Endothelial cell of umbilical vein (primary cell): ENCODE results near the gene SREK1IP1. TPM values are rescaled to one million over a fixed set of nuclear protein-coding genes. Genes with fewer than 3 reads are reported as not detected.

Source experiments
- BruUV-seq: library from RNA; stranded (reverse); fragments of 400-500 nt; replicated peaks from 2 replicates; lab custom pipeline; 2021; lab: Mats Ljungman, UMichigan
- CTCF ChIA-PET: fragments of 300-600, 350-600 bp; sonication (Branson Sonifier 250); formaldehyde crosslinking; loops from one replicate; lab custom pipeline; 2021; ENCODE audit warnings: antibody characterized with exemption, inconsistent platforms; lab: Charles Lee
- POLR2A ChIA-PET: fragments of 300-600, 350-600 bp; sonication (Branson Sonifier 250); formaldehyde crosslinking; loops from one replicate; lab custom pipeline; 2021; ENCODE audit warnings: antibody characterized with exemption, inconsistent platforms; lab: Charles Lee
- DNase-seq: peaks from one replicate; pipeline ENCODE4 v3.0.0-alpha.2; 2011; ENCODE audit warnings: low read depth, low spot score
- FAIRE-seq: peaks from 2 replicates; lab custom pipeline; 2011; peaks lifted over from hg19 to GRCh38; lab: Jason Lieb, UNC
- H2AFZ ChIP-seq: 2 replicates; pipeline ENCODE4 v1.6.0; 2012; ENCODE audit warnings: low read depth, low read length, control low read depth, inconsistent platforms
- H3K27ac ChIP-seq: 2 replicates; pipeline ENCODE4 v1.5.1; 2011; ENCODE audit warnings: low read depth, mild to moderate bottlenecking, control low read depth, low read length, moderate library complexity; ENCODE audit not compliant: insufficient read depth
- H3K27me3 ChIP-seq, 2 experiments: 2 replicates each; pipeline versions ENCODE4 v1.6.0 to v1.6.1; 2011; ENCODE audit warnings: low read length in 2 of 2, mixed read lengths in 1 of 2; ENCODE audit not compliant: control insufficient read depth in 2 of 2, insufficient read depth in 2 of 2
- H3K36me3 ChIP-seq, 2 experiments: 2 replicates in 1 of 2; 3 replicates in 1 of 2; pipeline ENCODE4 v1.5.1; 2011; ENCODE audit warnings: low read length in 2 of 2, mild to moderate bottlenecking in 1 of 2, moderate library complexity in 1 of 2; ENCODE audit not compliant: control insufficient read depth in 2 of 2, insufficient read depth in 2 of 2; ENCODE audit errors: extremely low read depth in 1 of 2
- H3K4me1 ChIP-seq: 3 replicates; pipeline ENCODE4 v1.5.1; 2011; ENCODE audit warnings: mild to moderate bottlenecking, low read length; ENCODE audit not compliant: control insufficient read depth, insufficient read depth; ENCODE audit errors: extremely low read depth
- H3K4me2 ChIP-seq: 2 replicates; pipeline ENCODE4 v1.6.1; 2011; ENCODE audit warnings: low read length, control low read depth, mixed read lengths; ENCODE audit not compliant: insufficient read depth
- H3K4me3 ChIP-seq, 3 experiments: fragments of 200-600 bp in 1 of 3; sonication (generic), shearing (Covaris generic) in 1 of 3; replicated peaks in 1 of 3; 2 replicates each; pipeline ENCODE4 v1.5.1; 2011 to 2016; ENCODE audit warnings: control low read depth in 3 of 3, low read length in 3 of 3, mild to moderate bottlenecking in 2 of 3, inconsistent platforms in 1 of 3, low read depth in 1 of 3, moderate library complexity in 1 of 3; ENCODE audit not compliant: insufficient read depth in 1 of 3
- H3K79me2 ChIP-seq: 2 replicates; pipeline ENCODE4 v1.6.0; 2012; ENCODE audit warnings: low read length, inconsistent platforms; ENCODE audit not compliant: control insufficient read depth, insufficient read depth
- H3K9ac ChIP-seq: replicated peaks from 2 replicates; pipeline ENCODE3; 2011; ENCODE audit warnings: low read length, control low read depth; ENCODE audit not compliant: insufficient read depth; ENCODE audit errors: extremely low read depth
- H3K9me1 ChIP-seq: replicated peaks from 3 replicates; pipeline ENCODE4 v1.6.0; 2011; ENCODE audit warnings: mild to moderate bottlenecking, low read length; ENCODE audit not compliant: control insufficient read depth, insufficient read depth; ENCODE audit errors: extremely low read depth
- H3K9me3 ChIP-seq: replicated peaks from 2 replicates; pipeline ENCODE4 v1.5.1; 2012; ENCODE audit warnings: low read length, inconsistent platforms; ENCODE audit not compliant: control insufficient read depth, insufficient read depth
- H4K20me1 ChIP-seq: replicated peaks from 2 replicates; pipeline ENCODE3; 2011; ENCODE audit warnings: mild to moderate bottlenecking, low read length; ENCODE audit not compliant: control insufficient read depth, insufficient read depth; ENCODE audit errors: extremely low read depth
- EZH2 ChIP-seq: IDR thresholded peaks from 2 replicates; pipeline ENCODE4 v1.6.1; 2012; ENCODE audit warnings: borderline replicate concordance, low read depth, mild to moderate bottlenecking, moderate library complexity, low read length, inconsistent platforms; ENCODE audit not compliant: severe bottlenecking
- FOS ChIP-seq: IDR thresholded peaks from 2 replicates; pipeline ENCODE4 v1.6.1; 2011; ENCODE audit warnings: mild to moderate bottlenecking, low read length, moderate library complexity, borderline replicate concordance; ENCODE audit not compliant: insufficient read depth
- GATA2 ChIP-seq: IDR thresholded peaks from 2 replicates; pipeline ENCODE4 v1.7.0; 2011; ENCODE audit warnings: low read depth, mild to moderate bottlenecking, moderate library complexity, mixed read lengths, low read length; ENCODE audit not compliant: insufficient read length, insufficient read depth
- JUN ChIP-seq: IDR thresholded peaks from 2 replicates; pipeline ENCODE4 v1.6.1; 2011; ENCODE audit warnings: borderline replicate concordance, low read depth; ENCODE audit not compliant: insufficient read length, insufficient read depth
- MYC ChIP-seq: IDR thresholded peaks from one replicate; pipeline ENCODE4 v1.6.1; 2011; ENCODE audit warnings: mild to moderate bottlenecking, low read depth, low read length
- POLR2A ChIP-seq: IDR thresholded peaks from 2 replicates; pipeline ENCODE4 v1.6.1; 2012; ENCODE audit warnings: low read depth, mild to moderate bottlenecking, control low read depth, low read length
- POLR2AphosphoS5 ChIP-seq: IDR thresholded peaks from 2 replicates; pipeline ENCODE4 v1.6.1; 2012; ENCODE audit warnings: low read depth, mild to moderate bottlenecking, control low read depth, low read length, moderate library complexity; ENCODE audit not compliant: insufficient read depth
- dilution Hi-C: fragments of 300-500 bp; cut with MboI; formaldehyde crosslinking; loops from one replicate; pipeline ENCODE4 v1.15.0; 2019; ENCODE audit warnings: low sequenced_read_pairs; ENCODE audit not compliant: extremely low pct_ligation_motif_present
- intact Hi-C: fragments of 100-400 bp; cut with micrococcal nuclease; formaldehyde crosslinking; loops from one replicate; pipeline ENCODE4 v1.10.0; 2022
- polyA plus RNA-seq, 4 experiments: library from polyadenylated mRNA; depleted of rRNA in 3 of 4; stranded (reverse) in 3 of 4; unstranded in 1 of 4; fragments of >200 nt; gene quantifications; 2 replicates each; pipeline versions ENCODE4 v1.2.1 to v1.2.3, GENCODE V29; 2011 to 2012; ENCODE audit warnings: missing spikeins in 1 of 4
- total RNA-seq: library from RNA; stranded (reverse); gene quantifications from 2 replicates; pipeline ENCODE4 v1.2.3, GENCODE V29; 2021
- TF ChIP-seq, protein P1 (sequence below), 2 donors: IDR thresholded peaks; 1 replicate in 1 of 2; 2 replicates in 1 of 2; pipeline ENCODE4 v1.5.1; 2011; ENCODE audit warnings: low read length in 2 of 2, mild to moderate bottlenecking in 2 of 2, moderate library complexity in 2 of 2, control low read depth in 1 of 2, inconsistent platforms in 1 of 2, low read depth in 1 of 2; ENCODE audit not compliant: insufficient read depth in 1 of 2; ENCODE audit errors: extremely low read depth in 1 of 2
- TF ChIP-seq, protein P2 (sequence below): IDR thresholded peaks from 2 replicates; pipeline ENCODE4 v1.6.1; 2011; ENCODE audit not compliant: insufficient read depth, insufficient read length

The SREK1IP1 gene
- total and polyA plus RNA-seq, 2 donors (not counting 3 experiments of a cell fraction or from before 2014, with no cell fraction given), result 6.3 to 17.8 TPM

DNA sequence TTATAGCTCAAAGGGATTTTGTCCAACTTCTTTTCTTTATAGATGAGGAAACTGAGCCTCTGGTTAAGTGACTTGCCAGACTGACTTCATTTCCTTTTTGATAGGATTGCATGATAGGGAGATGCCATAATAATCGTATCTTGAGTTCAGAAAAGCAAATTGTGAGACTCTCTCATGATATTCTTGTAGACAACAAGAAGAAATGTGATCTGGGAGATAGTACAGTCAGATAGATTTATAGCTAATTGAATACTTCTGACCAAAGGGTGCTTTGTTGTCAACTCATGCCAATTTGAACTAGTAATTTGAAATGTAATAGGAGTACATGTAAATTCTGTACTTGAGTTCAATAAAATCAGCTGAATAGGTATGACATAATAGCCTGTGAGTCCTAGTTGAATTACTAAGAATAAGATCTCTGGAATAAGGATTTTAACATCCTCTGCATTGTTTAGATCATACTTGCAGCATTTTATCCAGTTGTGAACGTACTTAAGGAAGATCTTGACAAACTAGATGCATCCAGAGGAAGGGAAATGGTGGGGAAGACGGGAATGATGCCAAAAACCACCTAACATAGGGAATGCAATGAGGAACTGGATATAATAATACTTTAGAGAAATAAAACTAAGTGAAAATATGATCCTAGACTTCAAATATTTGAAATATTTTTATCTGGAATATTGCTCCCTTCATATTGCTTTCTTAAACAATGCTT, 25.7 kb upstream of the SREK1IP1 start:
- Histone ChIP-seq H2AFZ (no peak overlapping the region), H3K4me1 (peaks cover 34% of the 10 kb centered on the region), H3K27me3 (no peaks in the 10 kb centered on the region), H3K4me2 (peak overlapping the region; percentile 51), H3K9ac (no peak overlapping the region), H3K27ac (peak overlapping the region; percentile 4), H3K9me1 (no peaks in the 10 kb centered on the region), H3K79me2 (no peaks in the 10 kb centered on the region), H3K9me3 (no peaks in the 10 kb centered on the region), H3K36me3 (no peaks in the 10 kb centered on the region), H4K20me1 (no peaks in the 10 kb centered on the region), H3K4me3 (no peak overlapping the region)
- FAIRE-seq, result no peak
- TF ChIP-seq POLR2AphosphoS5, result peak; percentile 42
- TF ChIP-seq FOS, result peak; percentile 23
- no peak for TF ChIP-seq JUN
- peak; percentile 91 for TF ChIP-seq GATA2
- intact Hi-C loops (no loop called here), dilution Hi-C loops (no loop called here)
- DNase-seq, result peak; percentile 73
- POLR2A ChIA-PET, result no interaction called here
- CTCF ChIA-PET, result interaction anchor here (1.0 to 2.0 kb wide), 5 partner anchors 10 to 689 kb away, joined by 3 to 15 read pairs (median 5); no protein-coding TSS in a partner anchor
- TSS peak; percentile 54 for BruUV-seq

DNA sequence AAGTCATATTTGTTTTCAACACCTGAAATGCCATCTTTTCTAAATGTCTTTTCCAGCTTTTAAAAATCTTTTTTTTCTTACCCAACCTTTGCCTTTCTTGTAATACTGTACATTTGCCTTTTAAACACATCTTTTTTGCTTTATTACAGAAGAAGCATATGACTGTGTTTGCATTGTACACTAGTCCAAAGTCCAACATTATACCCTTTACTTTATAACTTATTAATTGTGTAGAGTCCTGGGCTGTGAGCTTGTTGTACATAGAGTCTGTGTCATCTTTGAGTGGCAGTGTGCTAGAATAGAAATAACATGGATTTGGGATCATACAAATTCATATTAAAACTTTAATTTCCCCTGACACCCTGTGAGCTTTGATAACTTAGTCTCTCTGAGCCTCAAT, 24.0 kb upstream of the SREK1IP1 start:
- H3K36me3 ChIP-seq, result no peaks in the 10 kb centered on the region
- TF ChIP-seq POLR2A (no peak), POLR2AphosphoS5 (no peak), MYC (no peak), GATA2 (no peak), JUN (no peak), FOS (no peak), EZH2 (no peak)
- TF ChIP-seq, protein P1, sequence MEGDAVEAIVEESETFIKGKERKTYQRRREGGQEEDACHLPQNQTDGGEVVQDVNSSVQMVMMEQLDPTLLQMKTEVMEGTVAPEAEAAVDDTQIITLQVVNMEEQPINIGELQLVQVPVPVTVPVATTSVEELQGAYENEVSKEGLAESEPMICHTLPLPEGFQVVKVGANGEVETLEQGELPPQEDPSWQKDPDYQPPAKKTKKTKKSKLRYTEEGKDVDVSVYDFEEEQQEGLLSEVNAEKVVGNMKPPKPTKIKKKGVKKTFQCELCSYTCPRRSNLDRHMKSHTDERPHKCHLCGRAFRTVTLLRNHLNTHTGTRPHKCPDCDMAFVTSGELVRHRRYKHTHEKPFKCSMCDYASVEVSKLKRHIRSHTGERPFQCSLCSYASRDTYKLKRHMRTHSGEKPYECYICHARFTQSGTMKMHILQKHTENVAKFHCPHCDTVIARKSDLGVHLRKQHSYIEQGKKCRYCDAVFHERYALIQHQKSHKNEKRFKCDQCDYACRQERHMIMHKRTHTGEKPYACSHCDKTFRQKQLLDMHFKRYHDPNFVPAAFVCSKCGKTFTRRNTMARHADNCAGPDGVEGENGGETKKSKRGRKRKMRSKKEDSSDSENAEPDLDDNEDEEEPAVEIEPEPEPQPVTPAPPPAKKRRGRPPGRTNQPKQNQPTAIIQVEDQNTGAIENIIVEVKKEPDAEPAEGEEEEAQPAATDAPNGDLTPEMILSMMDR (IDR thresholded peaks at IDR 0.05; ENCODE audit: extremely low read depth in 1 of 2, insufficient read depth in 1 of 2, low read depth in 1 of 2, low read length in 2 of 2), result no peak
- TF ChIP-seq, protein P2, sequence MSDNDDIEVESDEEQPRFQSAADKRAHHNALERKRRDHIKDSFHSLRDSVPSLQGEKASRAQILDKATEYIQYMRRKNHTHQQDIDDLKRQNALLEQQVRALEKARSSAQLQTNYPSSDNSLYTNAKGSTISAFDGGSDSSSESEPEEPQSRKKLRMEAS, result no peak
- POLR2A ChIA-PET, result no interaction called here
- H3K4me2 ChIP-seq, result no peak overlapping the region
- DNase-seq (peak; percentile 8), FAIRE-seq (no peak)
- H3K4me1 ChIP-seq, result peaks cover 41% of the 10 kb centered on the region
- CTCF ChIA-PET, result interaction anchor here (0.8 to 2.0 kb wide), 2 partner anchors 9 to 691 kb away, joined by 4 to 15 read pairs; no protein-coding TSS in a partner anchor
- no peak overlapping the region for H3K4me3 ChIP-seq
- no peak overlapping the region for H3K27ac ChIP-seq
- no peaks in the 10 kb centered on the region for H3K27me3 ChIP-seq
- no peak overlapping the region for H2AFZ ChIP-seq
- no peaks in the 10 kb centered on the region for H3K9me1 ChIP-seq
- dilution Hi-C loops (no loop called here), intact Hi-C loops (no loop called here)
- no peak overlapping the region for H3K9ac ChIP-seq
- no peaks in the 10 kb centered on the region for H4K20me1 ChIP-seq
- no peaks in the 10 kb centered on the region for H3K9me3 ChIP-seq
- H3K79me2 ChIP-seq, result no peaks in the 10 kb centered on the region
- no TSS peak for BruUV-seq
